Urinary bladder (tissue), 4 donors: ENCODE results near the gene MLST8. TPM values are rescaled to one million over a fixed set of nuclear protein-coding genes. Genes with fewer than 3 reads are reported as not detected.
"Not testable (repeated sequence)": the region's sequence is repeated elsewhere in the genome, so short reads cannot be mapped to it uniquely, and the experiment has no call there.

Experiments
- DNase-seq: peaks from one replicate; pipeline ENCODE4 v3.0.0-alpha.2; 2015; ENCODE audit errors: extremely low spot score
- H3K27ac ChIP-seq: one replicate; pipeline ENCODE4 v1.5.1; 2013; ENCODE audit warnings: low read depth, mild to moderate bottlenecking, moderate library complexity
- H3K36me3 ChIP-seq: one replicate; pipeline ENCODE4 v1.6.1; 2013; ENCODE audit warnings: mild to moderate bottlenecking, moderate library complexity; ENCODE audit not compliant: insufficient read depth
- H3K4me1 ChIP-seq: one replicate; pipeline ENCODE4 v1.6.1; 2013; ENCODE audit warnings: mild to moderate bottlenecking, moderate library complexity; ENCODE audit not compliant: insufficient read depth
- H3K4me3 ChIP-seq: one replicate; pipeline ENCODE4 v1.5.1; 2013; ENCODE audit warnings: low read depth, low read length
- WGBS: extraction: QIAGEN DNeasy Blood & Tissue Kit; methylation state at CpG from one replicate; pipeline ENCODE4 v1.1.7; 2013; 5-methylcytosine and 5-hydroxymethylcytosine counted together
- polyA plus RNA-seq: library from polyadenylated mRNA; stranded (reverse); fragments of 200-250 nt; gene quantifications from one replicate; pipeline ENCODE4 v1.2.3, GENCODE V29; 2013
- total RNA-seq: library from RNA; depleted of rRNA; stranded (reverse); fragments of >200 nt; gene quantifications from one replicate; pipeline ENCODE4 v1.2.3, GENCODE V29; 2014
- donor health status: healthy with polysubstance abuse.
- donor health status: healthy.

Gene MLST8
- total and polyA plus RNA-seq, 2 donors, result 9.3 to 50.4 TPM

DNA sequence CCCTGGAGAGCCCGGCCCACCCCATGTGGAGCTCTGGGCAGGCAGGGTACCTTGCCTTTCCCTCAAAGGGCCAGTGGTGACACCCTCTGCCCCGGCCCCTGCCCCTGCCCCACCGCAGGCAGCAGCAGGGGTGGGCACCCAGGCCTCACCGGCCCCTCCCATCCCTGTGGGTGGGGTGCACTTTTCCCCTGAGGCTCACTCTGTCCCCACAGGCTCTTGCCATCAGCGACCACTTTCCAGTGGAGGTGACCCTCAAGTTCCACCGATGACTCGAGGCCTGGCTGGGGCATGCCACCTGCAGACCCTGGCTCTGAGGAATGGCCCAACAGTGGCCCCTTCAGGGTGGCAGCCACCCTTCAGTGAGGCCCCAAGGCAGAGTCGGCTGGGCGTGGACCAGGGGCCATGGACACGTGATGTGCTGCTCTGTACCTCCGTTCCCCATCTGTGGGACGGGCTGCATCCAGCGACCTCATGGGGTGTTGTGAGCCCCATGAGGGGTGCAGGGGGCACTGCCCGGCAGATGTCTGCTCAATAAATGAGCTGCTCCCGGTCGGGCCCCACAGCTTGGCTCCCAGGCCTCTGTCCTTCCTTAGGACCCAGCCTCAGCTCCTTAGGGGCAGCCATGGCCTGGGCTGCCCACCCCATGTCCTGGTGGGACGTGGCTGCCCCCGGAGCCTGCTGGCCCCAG, 33.0 kb downstream of the MLST8 start:
- Histone ChIP-seq H3K36me3 (peaks cover 6% of the 10 kb centered on the region), H3K4me3 (no peak overlapping the region), H3K27ac (no peak overlapping the region), H3K4me1 (peaks cover 1% of the 10 kb centered on the region)
- WGBS, result 51% methylated on average over 18 of the region's 18 CpGs
- no peak for DNase-seq

DNA sequence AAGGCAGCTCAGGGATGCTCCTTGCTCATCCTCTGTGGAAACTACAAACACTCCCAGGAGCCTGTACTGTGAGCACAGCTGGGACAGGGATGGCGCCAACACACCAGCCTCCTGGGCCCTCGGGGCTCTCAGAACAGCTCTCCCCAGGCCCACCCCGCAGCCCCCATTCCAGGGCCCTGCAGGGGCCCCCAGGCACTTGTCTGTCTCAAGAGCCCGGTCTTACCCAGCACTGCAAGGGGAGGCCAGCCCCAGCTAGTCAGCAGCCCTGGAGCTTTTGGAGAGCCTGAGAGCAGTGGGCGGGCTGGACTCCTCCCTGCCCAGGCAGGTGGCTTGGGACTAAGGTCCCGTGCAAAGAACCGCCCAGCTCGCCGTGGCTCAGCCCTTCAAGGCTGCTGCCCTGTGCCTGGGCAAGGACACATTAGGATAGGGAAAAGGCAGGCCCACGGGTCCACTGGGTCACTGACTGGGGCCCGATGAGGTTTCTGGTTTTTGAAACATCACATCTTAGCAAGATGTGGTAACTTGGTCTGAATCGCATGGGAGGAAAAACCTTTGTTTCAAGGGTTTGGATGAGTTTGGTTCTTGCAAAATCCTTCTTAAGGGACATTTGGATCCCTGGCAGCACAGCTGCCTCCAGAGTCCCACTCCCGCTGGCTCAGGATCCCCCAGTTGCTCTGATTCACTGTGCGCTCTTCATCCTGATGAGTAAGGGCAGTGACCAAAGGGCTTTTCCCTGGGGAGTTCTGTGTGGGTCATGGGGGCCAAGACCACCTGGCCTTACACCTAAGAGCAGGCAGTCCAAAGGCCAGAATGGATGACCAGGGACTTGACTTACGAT, 33.8 kb downstream of the MLST8 start:
- no peak overlapping the region for H3K27ac ChIP-seq

DNA sequence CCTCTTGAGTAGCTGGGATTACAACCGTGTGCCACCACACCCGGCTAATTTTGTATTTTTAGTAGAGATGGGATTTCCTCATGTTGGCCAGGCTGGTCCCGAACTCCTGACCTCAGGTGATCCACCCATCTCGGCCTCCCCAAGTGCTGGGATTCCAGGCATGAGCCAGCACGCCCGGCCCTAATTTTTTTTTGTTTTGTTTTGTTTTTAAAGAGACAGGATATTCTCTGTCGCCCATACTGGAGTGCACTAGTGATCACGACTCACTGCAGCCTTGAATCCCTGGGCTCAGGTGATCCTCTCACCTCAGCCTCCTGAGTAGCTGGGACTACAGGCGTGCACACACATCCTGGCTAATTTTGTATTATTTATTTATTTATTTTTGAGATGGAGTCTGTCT, 35.1 kb downstream of the MLST8 start:
- H3K4me3 ChIP-seq, H3K27ac ChIP-seq, H3K36me3 ChIP-seq, DNase-seq, H3K4me1 ChIP-seq: not testable (repeated sequence)
- WGBS, result 80% methylated on average over 9 of the region's 9 CpGs

More for the DNA sequence above, 33.8 kb downstream of the MLST8 start:
- Histone ChIP-seq H3K4me1 (peaks cover 1% of the 10 kb centered on the region), H3K36me3 (peaks cover 4% of the 10 kb centered on the region), H3K4me3 (no peak overlapping the region)
- DNase-seq, result no peak
- WGBS, result 76% methylated on average over 15 of the region's 15 CpGs

DNA sequence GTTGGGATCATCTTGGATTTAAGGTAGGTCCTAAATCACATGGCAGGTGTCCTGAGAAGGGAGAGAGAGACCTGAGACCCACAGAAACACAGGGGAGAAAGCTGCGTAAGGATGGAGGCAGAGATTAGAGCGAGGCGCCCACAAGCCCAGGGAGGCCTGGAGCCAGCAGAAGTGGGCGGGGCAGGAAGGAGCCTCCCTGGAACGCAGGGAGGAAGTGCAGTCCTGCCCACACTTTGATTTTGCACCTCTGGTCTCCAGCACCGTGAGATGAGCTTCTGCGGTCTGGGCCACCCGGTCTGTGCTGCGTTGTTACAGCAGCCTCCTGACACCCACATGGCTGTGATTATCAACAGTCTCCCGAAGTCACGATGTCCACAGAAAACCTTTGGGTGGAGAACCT, 37.3 kb downstream of the MLST8 start:
- 84% methylated on average over 11 of the region's 11 CpGs for WGBS
- Histone ChIP-seq H3K36me3 (no peaks in the 10 kb centered on the region), H3K4me3 (no peak overlapping the region), H3K4me1 (no peaks in the 10 kb centered on the region), H3K27ac (no peak overlapping the region)
- no peak for DNase-seq

DNA sequence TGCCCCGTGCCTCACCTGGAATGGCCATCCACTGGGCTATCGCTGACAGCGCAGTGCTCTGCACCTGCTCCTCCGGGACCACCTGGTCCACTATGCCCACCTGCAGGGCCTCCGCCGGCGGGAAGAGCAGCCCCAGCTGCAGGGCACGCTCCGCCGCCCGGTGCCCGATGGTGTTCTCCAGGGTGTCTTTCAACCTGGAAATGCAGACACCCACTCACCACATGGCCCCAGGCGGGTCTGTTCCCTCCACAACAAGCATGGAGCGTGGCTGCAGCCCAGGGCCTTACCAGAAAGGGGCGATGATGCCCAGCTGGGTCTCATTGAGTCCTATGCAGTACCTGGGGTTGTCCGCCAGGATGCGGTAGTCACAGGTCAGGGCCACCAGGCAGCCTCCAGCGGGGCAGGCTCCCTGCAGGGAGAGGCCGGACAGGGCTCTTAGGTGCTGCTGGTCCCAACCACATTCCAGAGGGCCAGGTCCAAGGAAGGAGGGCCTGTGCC, 37.8 kb downstream of the MLST8 start:
- DNase-seq, result no peak
- H3K4me3 ChIP-seq, result no peak overlapping the region
- H3K4me1 ChIP-seq, result no peaks in the 10 kb centered on the region
- WGBS, result 97% methylated on average over 19 of the region's 19 CpGs
- H3K27ac ChIP-seq, result no peak overlapping the region
- no peaks in the 10 kb centered on the region for H3K36me3 ChIP-seq

DNA sequence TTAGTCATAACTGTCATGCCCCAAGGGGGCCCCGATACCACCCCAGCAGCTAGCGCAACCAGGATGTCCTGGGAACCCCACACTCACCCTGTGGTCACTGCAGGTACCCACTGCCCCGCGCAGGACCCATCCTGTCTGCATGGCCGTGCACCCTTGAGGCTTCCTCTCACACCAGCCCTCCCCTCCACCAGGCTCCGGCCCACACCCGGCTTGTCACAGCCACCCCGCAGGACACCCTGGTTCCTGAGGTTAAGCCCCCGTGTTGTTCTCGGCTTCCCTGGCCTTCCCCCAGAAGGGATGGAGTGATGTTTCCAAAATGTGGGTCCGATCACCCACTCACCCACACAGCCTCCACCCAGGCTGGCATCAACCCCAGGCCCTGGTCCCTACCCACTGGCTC, 38.5 kb downstream of the MLST8 start:
- DNase-seq, result no peak
- no peaks in the 10 kb centered on the region for H3K36me3 ChIP-seq
- H3K4me1 ChIP-seq, result no peaks in the 10 kb centered on the region
- no peak overlapping the region for H3K27ac ChIP-seq
- H3K4me3 ChIP-seq, result no peak overlapping the region
- WGBS, result 96% methylated on average over 11 of the region's 11 CpGs

DNA sequence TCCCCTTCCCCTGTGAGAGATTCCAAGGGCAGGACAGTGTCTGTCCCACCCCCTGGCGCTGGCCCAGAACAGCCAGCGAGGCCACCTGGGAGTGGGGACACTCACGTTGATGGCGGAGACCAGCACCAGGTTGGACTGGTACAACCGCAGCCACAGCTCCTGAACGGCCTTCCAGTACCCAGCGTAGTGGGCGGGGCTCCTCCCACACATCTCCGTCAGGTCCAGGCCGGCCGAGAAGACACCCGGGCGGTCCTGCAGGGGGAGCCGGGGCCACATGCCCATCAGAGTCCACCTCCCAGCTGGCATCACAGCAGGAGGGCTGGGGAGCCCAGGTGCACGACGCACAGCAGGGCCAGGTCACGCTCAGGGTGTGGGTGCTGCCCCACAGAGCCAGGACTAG, 39.0 kb downstream of the MLST8 start:
- WGBS, result 77% methylated on average over 17 of the region's 17 CpGs
- H3K27ac ChIP-seq, result no peak overlapping the region
- no peaks in the 10 kb centered on the region for H3K36me3 ChIP-seq
- no peak for DNase-seq
- no peaks in the 10 kb centered on the region for H3K4me1 ChIP-seq
- H3K4me3 ChIP-seq, result no peak overlapping the region

DNA sequence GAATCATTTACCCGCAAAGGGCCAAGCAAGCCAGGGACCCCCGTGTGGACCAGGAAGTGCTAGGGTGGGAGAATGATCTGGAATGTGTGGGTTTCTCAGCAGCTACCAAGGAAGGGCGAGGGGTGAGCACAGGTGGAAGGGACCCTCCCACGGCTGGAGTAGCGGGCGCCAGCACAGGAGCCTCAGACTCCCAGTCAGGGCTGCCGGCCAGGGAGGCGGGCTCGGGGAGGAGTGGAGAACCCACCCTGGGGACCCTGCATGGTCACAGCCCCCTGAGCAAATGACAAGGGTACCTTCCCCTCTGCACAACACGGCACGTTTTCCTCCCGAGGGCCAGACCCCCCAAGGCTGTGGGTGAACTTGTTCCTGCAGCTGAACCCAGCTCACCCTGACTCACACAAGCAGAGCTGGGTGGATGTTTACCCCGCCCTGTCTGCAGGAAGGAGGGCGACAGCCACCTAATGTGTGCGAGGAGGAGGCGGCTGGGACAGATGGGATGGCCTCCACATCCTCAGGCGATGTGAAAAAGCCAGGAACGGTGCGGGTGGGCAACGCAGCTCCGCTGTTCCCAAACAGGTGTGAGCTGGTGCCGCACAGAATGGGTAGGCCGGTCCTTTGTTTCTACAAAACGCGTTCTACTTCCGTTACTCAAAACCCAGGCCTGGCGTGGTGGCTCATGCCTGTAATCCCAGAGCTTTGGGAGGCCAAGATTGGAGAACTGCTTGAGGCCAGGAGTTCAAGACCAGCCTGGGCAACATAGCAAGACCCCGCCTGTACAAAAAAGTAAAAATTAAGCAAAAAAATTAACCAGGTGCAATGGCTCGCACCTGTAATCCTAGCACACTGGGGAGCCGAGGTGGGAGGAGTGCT, 39.9 kb downstream of the MLST8 start:
- Histone ChIP-seq H3K36me3 (no peaks in the 10 kb centered on the region), H3K4me1 (no peaks in the 10 kb centered on the region), H3K27ac (no peak overlapping the region), H3K4me3 (no peak overlapping the region)
- 95% methylated on average over 30 of the region's 30 CpGs for WGBS
- no peak for DNase-seq

DNA sequence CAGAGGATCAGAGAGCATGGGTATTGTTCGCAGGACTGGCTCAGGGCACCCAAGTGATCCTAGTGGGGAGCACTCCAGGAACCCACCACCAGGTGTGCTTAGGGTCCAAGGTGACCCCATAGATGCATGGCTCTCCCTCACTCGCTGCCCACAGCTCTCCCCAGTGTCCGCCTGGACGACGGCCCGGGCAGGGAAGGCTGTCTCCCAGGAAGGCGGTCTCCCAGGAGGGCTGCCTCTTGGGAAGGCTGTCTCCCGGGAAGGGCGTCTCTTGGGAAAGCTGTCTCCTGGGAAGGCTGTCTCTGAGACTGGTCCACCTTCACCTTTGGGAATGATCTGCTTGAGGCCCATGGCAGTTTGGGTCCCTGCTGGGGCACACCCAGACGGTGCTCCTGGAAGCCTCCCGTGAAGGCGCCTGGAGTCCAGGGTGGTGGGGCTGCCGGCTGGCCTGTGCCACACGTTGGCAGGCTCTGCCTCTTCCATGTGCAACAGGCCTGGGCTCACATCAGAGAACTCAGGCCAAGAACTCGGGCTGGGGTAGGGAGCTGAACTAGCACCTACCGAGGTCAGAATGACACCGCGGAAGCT, 41.1 kb downstream of the MLST8 start:
- no peak overlapping the region for H3K4me3 ChIP-seq
- no peak for DNase-seq
- WGBS, result 92% methylated on average over 18 of the region's 18 CpGs
- no peaks in the 10 kb centered on the region for H3K36me3 ChIP-seq
- peaks cover 3% of the 10 kb centered on the region for H3K4me1 ChIP-seq
- no peak overlapping the region for H3K27ac ChIP-seq

DNA sequence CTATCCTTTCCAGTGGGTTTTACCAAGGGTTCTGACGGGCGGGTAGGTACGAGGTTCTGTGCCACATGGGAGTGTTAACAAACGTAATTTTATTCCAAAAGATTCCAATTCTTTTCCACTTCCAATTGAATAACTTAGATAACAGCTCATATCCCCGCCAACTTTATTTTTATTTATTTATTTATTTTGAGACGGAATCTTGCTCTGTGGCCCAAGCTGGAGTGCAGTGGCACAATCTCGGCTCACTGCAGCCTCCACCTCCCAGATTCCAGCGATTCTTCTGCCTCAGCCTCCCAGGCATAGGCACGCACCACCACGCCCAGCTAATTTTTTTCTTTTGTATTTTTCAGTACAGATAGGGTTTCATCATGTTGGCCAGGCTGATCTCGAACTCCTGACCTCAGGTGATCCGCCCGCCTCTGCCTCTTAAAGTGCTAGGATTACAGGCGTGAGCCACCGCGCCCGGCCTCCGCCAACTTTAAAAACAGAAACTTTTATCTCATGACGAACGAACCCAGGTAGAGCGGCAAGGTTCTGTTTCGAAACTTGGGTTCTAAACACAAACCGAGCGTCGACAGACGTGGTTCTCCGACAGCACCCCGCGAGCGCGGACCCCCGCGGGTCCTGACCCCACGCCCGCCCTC, 45.5 kb downstream of the MLST8 start:
- Histone ChIP-seq H3K36me3 (peaks cover 2% of the 10 kb centered on the region), H3K4me1 (peaks cover 3% of the 10 kb centered on the region), H3K4me3 (peak overlapping the region; percentile 80), H3K27ac (peak overlapping the region; percentile 91)
- no peak for DNase-seq
- WGBS, result 5% methylated on average over 35 of the region's 35 CpGs

DNA sequence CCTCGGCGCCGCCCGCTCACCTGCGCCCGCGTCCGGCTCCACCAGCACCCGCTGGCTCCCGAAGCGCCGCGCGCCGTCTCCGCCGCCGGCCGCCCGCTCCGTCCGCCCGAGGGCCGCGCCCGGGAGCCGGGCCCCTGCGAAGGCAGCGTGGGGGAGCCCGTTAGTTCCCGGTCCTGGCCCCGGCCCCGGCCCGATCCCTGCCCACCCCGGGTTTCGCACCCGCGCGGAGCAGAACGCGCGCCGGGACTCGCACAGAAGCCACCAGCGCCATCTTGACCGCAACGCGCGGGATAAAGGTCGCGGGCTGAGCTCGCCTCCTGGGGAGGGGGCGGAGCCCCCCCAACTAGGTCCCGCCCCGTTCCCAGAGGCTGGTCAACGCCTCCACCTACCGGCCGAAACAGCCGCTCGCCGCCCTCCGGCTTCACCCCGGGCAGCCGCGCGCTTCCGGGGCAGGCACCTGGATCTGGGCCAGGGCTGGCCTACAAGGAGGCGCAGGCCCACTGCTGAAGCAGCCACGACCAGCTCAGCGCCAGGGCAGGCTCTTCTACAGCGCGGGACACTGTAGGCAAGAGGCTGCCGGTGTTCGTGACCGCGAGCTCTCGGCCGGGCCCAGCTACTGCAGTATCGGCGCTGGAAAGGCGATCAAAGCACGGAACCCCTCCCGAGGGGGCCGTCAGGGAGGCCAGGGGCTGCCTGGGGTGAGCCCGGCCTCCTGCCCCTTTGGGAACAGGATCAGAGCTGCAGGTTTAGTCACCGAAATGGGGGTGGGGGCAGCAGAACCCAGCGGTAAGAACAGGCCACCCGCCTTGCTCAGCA, 46.2 kb downstream of the MLST8 start, which contains the start of gene ECI1:
Gene ECI1 (minus strand): TSS at position 292 of the 816 bp plus-strand sequence. CDS start 21 bp downstream, at position 271.
- 1% methylated on average over 88 of the region's 88 CpGs for WGBS
- DNase-seq, result peak; percentile 64

DNA sequence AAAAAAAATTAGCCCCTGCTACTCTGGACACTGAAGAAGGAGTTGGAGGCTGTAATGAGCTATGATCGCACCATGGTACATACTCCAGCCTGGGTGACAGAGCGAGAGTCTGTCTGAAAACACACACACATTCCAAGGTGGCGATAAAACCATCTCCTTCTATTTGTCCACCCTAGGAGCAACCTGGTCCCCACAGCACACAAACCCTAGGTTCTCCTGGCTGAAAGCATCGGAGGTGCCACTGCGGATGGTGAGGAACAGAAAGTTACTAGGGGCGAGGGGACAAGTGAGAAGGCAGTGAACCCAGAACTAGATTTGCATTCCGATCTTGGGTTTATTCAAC, 47.5 kb downstream of the MLST8 start:
- Histone ChIP-seq H3K36me3 (peaks cover 7% of the 10 kb centered on the region), H3K4me3 (no peak overlapping the region), H3K4me1 (peaks cover 3% of the 10 kb centered on the region), H3K27ac (no peak overlapping the region)
- WGBS, result 93% methylated on average over 7 of the region's 7 CpGs
- DNase-seq, result no peak

More for the DNA sequence above, 46.2 kb downstream of the MLST8 start, which contains the start of gene ECI1:
- peaks cover 3% of the 10 kb centered on the region for H3K36me3 ChIP-seq
- peaks cover 3% of the 10 kb centered on the region for H3K4me1 ChIP-seq
- H3K4me3 ChIP-seq, result peak within 1 kb of the TSS; percentile 80
- peak within 1 kb of the TSS; percentile 91 for H3K27ac ChIP-seq
